Measurements from ENCODE around the gene CALHM6. TPM values are rescaled to one million over a fixed set of nuclear protein-coding genes. Genes with fewer than 3 reads are reported as not detected.

CALHM6 gene
- total and polyA plus RNA-seq, 2 experiments from 2014 or later: 1.2 to 1.6 TPM

GRCh38 chr6:116508527-116508926 lies 47.4 kb downstream of the CALHM6 start:
- H2AFZ ChIP-seq: no peak overlapping the region
- no peaks in the 10 kb centered on the region for H3K9me2 ChIP-seq (ENCODE audit: insufficient read depth)
- no peak overlapping the region for H3K27ac ChIP-seq (ENCODE audit: low read depth)
- no peaks in the 10 kb centered on the region for H3K79me2 ChIP-seq (replicated peaks; ENCODE audit: insufficient read depth)
- ATAC-seq (no peak), DNase-seq (ENCODE audit: low spot score) (no peak)
- Mint-ChIP-seq H3K9me3 (peaks cover 9% of the 10 kb centered on the region; the same call in 1 of the 3 replicates), H3K4me3 (no peak overlapping the region), H3K4me1 (peaks cover 6% of the 10 kb centered on the region; the same call in 2 of the 3 replicates), H3K27ac (no peak overlapping the region), H3K36me3 (ENCODE audit: low read depth) (no peaks in the 10 kb centered on the region), H3K27me3 (ENCODE audit: insufficient read depth, low read depth, poor library complexity) (no peaks in the 10 kb centered on the region)
- H3K36me3 ChIP-seq (ENCODE audit: insufficient read depth): no peaks in the 10 kb centered on the region
- H3F3A ChIP-seq (replicated peaks; ENCODE audit: low read depth): no peaks in the 10 kb centered on the region
- no peaks in the 10 kb centered on the region for H4K20me1 ChIP-seq (replicated peaks; ENCODE audit: insufficient read depth)
- H3K4me1 ChIP-seq (ENCODE audit: insufficient read depth): no peaks in the 10 kb centered on the region
- TF ChIP-seq ZNF331 (CRISPR knock-in tag; IDR thresholded peaks at IDR 0.05; ENCODE audit: low read depth) (no peak), JUNB (IDR thresholded peaks at IDR 0.05; ENCODE audit: unreplicated experiment) (no peak), EZH2 (IDR thresholded peaks at IDR 0.05; ENCODE audit: low read depth, unreplicated experiment) (no peak), CREB1 (CRISPR knock-in tag; IDR thresholded peaks at IDR 0.05; ENCODE audit: low read depth) (no peak)
- TF ChIP-seq, protein P1, sequence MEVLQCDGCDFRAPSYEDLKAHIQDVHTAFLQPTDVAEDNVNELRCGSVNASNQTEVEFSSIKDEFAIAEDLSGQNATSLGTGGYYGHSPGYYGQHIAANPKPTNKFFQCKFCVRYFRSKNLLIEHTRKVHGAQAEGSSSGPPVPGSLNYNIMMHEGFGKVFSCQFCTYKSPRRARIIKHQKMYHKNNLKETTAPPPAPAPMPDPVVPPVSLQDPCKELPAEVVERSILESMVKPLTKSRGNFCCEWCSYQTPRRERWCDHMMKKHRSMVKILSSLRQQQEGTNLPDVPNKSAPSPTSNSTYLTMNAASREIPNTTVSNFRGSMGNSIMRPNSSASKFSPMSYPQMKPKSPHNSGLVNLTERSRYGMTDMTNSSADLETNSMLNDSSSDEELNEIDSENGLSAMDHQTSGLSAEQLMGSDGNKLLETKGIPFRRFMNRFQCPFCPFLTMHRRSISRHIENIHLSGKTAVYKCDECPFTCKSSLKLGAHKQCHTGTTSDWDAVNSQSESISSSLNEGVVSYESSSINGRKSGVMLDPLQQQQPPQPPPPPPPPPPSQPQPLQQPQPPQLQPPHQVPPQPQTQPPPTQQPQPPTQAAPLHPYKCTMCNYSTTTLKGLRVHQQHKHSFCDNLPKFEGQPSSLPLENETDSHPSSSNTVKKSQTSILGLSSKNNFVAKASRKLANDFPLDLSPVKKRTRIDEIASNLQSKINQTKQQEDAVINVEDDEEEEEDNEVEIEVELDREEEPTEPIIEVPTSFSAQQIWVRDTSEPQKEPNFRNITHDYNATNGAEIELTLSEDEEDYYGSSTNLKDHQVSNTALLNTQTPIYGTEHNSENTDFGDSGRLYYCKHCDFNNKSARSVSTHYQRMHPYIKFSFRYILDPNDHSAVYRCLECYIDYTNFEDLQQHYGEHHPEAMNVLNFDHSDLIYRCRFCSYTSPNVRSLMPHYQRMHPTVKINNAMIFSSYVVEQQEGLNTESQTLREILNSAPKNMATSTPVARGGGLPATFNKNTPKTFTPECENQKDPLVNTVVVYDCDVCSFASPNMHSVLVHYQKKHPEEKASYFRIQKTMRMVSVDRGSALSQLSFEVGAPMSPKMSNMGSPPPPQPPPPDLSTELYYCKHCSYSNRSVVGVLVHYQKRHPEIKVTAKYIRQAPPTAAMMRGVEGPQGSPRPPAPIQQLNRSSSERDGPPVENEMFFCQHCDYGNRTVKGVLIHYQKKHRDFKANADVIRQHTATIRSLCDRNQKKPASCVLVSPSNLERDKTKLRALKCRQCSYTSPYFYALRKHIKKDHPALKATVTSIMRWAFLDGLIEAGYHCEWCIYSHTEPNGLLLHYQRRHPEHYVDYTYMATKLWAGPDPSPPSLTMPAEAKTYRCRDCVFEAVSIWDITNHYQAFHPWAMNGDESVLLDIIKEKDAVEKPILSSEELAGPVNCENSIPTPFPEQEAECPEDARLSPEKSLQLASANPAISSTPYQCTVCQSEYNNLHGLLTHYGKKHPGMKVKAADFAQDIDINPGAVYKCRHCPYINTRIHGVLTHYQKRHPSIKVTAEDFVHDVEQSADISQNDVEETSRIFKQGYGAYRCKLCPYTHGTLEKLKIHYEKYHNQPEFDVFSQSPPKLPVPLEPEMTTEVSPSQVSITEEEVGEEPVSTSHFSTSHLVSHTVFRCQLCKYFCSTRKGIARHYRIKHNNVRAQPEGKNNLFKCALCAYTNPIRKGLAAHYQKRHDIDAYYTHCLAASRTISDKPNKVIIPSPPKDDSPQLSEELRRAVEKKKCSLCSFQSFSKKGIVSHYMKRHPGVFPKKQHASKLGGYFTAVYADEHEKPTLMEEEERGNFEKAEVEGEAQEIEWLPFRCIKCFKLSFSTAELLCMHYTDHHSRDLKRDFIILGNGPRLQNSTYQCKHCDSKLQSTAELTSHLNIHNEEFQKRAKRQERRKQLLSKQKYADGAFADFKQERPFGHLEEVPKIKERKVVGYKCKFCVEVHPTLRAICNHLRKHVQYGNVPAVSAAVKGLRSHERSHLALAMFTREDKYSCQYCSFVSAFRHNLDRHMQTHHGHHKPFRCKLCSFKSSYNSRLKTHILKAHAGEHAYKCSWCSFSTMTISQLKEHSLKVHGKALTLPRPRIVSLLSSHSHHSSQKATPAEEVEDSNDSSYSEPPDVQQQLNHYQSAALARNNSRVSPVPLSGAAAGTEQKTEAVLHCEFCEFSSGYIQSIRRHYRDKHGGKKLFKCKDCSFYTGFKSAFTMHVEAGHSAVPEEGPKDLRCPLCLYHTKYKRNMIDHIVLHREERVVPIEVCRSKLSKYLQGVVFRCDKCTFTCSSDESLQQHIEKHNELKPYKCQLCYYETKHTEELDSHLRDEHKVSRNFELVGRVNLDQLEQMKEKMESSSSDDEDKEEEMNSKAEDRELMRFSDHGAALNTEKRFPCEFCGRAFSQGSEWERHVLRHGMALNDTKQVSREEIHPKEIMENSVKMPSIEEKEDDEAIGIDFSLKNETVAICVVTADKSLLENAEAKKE (CRISPR knock-in tag; IDR thresholded peaks at IDR 0.05): no peak
- TF ChIP-seq, protein P2, sequence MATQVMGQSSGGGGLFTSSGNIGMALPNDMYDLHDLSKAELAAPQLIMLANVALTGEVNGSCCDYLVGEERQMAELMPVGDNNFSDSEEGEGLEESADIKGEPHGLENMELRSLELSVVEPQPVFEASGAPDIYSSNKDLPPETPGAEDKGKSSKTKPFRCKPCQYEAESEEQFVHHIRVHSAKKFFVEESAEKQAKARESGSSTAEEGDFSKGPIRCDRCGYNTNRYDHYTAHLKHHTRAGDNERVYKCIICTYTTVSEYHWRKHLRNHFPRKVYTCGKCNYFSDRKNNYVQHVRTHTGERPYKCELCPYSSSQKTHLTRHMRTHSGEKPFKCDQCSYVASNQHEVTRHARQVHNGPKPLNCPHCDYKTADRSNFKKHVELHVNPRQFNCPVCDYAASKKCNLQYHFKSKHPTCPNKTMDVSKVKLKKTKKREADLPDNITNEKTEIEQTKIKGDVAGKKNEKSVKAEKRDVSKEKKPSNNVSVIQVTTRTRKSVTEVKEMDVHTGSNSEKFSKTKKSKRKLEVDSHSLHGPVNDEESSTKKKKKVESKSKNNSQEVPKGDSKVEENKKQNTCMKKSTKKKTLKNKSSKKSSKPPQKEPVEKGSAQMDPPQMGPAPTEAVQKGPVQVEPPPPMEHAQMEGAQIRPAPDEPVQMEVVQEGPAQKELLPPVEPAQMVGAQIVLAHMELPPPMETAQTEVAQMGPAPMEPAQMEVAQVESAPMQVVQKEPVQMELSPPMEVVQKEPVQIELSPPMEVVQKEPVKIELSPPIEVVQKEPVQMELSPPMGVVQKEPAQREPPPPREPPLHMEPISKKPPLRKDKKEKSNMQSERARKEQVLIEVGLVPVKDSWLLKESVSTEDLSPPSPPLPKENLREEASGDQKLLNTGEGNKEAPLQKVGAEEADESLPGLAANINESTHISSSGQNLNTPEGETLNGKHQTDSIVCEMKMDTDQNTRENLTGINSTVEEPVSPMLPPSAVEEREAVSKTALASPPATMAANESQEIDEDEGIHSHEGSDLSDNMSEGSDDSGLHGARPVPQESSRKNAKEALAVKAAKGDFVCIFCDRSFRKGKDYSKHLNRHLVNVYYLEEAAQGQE (IDR thresholded peaks at IDR 0.05; ENCODE audit: unreplicated experiment): no peak
- TF ChIP-seq, protein P3, sequence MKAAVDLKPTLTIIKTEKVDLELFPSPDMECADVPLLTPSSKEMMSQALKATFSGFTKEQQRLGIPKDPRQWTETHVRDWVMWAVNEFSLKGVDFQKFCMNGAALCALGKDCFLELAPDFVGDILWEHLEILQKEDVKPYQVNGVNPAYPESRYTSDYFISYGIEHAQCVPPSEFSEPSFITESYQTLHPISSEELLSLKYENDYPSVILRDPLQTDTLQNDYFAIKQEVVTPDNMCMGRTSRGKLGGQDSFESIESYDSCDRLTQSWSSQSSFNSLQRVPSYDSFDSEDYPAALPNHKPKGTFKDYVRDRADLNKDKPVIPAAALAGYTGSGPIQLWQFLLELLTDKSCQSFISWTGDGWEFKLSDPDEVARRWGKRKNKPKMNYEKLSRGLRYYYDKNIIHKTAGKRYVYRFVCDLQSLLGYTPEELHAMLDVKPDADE (IDR thresholded peaks at IDR 0.05): no peak
- no peaks in the 10 kb centered on the region for H3K27me3 ChIP-seq (ENCODE audit: insufficient read depth)
- H3K4me3 ChIP-seq: no peak overlapping the region
- H3K4me2 ChIP-seq: no peak overlapping the region
